IMR-90 (cell line): Measurements from ENCODE around the gene GRB14.

Experiments
- CEBPB ChIP-seq: IDR thresholded peaks from 2 replicates; pipeline ENCODE4 v1.6.1; 2012; ENCODE audit warnings: low read depth, low read length, improper control_type of control experiment
- FOS ChIP-seq: fragments of 150-350 bp; IDR thresholded peaks from 2 replicates; pipeline ENCODE4 v1.6.1; 2016; ENCODE audit warnings: low read depth, low read length
- POLR2A ChIP-seq: IDR thresholded peaks from 2 replicates; pipeline ENCODE4 v1.6.1; 2012; ENCODE audit warnings: mild to moderate bottlenecking, low read depth, low read length
- RAD21 ChIP-seq: IDR thresholded peaks from 2 replicates; pipeline ENCODE4 v1.6.1; 2012; ENCODE audit warnings: low read length, improper control_type of control experiment
- RCOR1 ChIP-seq: IDR thresholded peaks from 2 replicates; pipeline ENCODE4 v1.6.1; 2012; ENCODE audit warnings: mild to moderate bottlenecking, low read length, improper control_type of control experiment; ENCODE audit not compliant: insufficient replicate concordance
- RFX5 ChIP-seq: IDR thresholded peaks from 2 replicates; pipeline ENCODE4 v1.8.0; 2012; ENCODE audit warnings: low read depth, mild to moderate bottlenecking, low read length, moderate library complexity
- TF ChIP-seq, protein P1 (sequence below): conservative IDR thresholded peaks from 2 replicates; pipeline ENCODE4 v1.5.1; 2012; ENCODE audit warnings: mild to moderate bottlenecking, low read depth, low read length, improper control_type of control experiment

DNA sequence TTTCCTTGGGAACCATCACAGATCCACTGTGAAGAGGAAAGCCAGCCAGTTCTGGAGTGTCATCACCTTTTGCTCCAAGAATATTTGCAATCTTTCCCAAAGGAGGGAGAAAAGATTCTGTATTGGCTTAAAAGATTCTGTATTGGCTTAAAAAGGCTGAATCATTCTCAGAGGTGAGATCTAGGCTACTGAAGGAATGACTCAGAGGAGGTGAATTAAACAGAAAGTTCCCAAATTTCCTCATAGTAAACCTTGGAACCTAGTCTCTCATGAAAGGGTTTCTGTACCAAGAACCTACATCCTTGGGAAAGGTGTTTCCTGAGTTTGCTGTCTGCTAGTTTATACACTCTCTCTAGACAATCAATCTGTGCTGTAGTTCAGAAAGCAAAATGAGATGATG, 34.1 kb upstream of the GRB14 start:
- TF ChIP-seq POLR2A (no peak), RCOR1 (no peak), CEBPB (no peak), RAD21 (no peak), FOS (no peak), RFX5 (no peak)
- TF ChIP-seq, protein P1, sequence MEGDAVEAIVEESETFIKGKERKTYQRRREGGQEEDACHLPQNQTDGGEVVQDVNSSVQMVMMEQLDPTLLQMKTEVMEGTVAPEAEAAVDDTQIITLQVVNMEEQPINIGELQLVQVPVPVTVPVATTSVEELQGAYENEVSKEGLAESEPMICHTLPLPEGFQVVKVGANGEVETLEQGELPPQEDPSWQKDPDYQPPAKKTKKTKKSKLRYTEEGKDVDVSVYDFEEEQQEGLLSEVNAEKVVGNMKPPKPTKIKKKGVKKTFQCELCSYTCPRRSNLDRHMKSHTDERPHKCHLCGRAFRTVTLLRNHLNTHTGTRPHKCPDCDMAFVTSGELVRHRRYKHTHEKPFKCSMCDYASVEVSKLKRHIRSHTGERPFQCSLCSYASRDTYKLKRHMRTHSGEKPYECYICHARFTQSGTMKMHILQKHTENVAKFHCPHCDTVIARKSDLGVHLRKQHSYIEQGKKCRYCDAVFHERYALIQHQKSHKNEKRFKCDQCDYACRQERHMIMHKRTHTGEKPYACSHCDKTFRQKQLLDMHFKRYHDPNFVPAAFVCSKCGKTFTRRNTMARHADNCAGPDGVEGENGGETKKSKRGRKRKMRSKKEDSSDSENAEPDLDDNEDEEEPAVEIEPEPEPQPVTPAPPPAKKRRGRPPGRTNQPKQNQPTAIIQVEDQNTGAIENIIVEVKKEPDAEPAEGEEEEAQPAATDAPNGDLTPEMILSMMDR = no peak
